Osteoblast (primary cell): ENCODE results near the gene GNAL. TPM values are rescaled to one million over a fixed set of nuclear protein-coding genes. Genes with fewer than 3 reads are reported as not detected.

Source experiments
- DNase-seq: peaks from one replicate; pipeline ENCODE4 v3.0.0; 2011; ENCODE audit warnings: low spot score, mixed read lengths; ENCODE audit not compliant: insufficient read length; ENCODE audit errors: missing footprints
- H2AFZ ChIP-seq: 2 replicates; pipeline ENCODE4 v1.6.0; 2011; ENCODE audit warnings: mild to moderate bottlenecking, low read length
- H3K27ac ChIP-seq: 2 replicates; pipeline ENCODE4 v1.5.1; 2011; ENCODE audit warnings: mild to moderate bottlenecking, low read depth, low read length, moderate library complexity
- H3K27me3 ChIP-seq: 2 replicates; pipeline ENCODE4 v1.6.0; 2012; ENCODE audit warnings: mild to moderate bottlenecking, control low read depth, inconsistent platforms, low read length, moderate library complexity; ENCODE audit not compliant: insufficient read depth
- H3K36me3 ChIP-seq: 2 replicates; pipeline ENCODE4 v1.5.1; 2011; ENCODE audit warnings: mild to moderate bottlenecking, low read length, control low read depth, moderate library complexity; ENCODE audit not compliant: insufficient read depth
- H3K4me1 ChIP-seq: 2 replicates; pipeline ENCODE4 v1.5.1; 2011; ENCODE audit warnings: mild to moderate bottlenecking, low read length, control low read depth, moderate library complexity; ENCODE audit not compliant: insufficient read depth
- H3K4me2 ChIP-seq: 2 replicates; pipeline ENCODE4 v1.6.0; 2011; ENCODE audit warnings: mild to moderate bottlenecking, low read length; ENCODE audit not compliant: insufficient read depth
- H3K4me3 ChIP-seq: fragments of 200-600 bp; sonication (generic); 3 replicates; pipeline ENCODE4 v1.5.1; 2012; ENCODE audit warnings: mild to moderate bottlenecking, low read length, inconsistent platforms; ENCODE audit not compliant: insufficient read depth
- H3K79me2 ChIP-seq: 2 replicates; pipeline ENCODE4 v1.6.0; 2012; ENCODE audit warnings: mild to moderate bottlenecking, low read length, control low read depth, inconsistent platforms; ENCODE audit not compliant: insufficient read depth
- H3K9me3 ChIP-seq: 2 replicates; pipeline ENCODE4 v1.5.1; 2011; ENCODE audit warnings: low read depth, low read length, control low read depth
- H4K20me1 ChIP-seq: 2 replicates; pipeline ENCODE4 v1.6.0; 2012; ENCODE audit warnings: mild to moderate bottlenecking, low read length, control low read depth; ENCODE audit not compliant: insufficient read depth
- CTCF ChIP-seq: IDR thresholded peaks from 2 replicates; pipeline ENCODE4 v1.5.1; 2011; ENCODE audit warnings: mild to moderate bottlenecking, low read depth, low read length, moderate library complexity; ENCODE audit errors: extremely low read depth
- total RNA-seq: library from RNA; depleted of rRNA; stranded (reverse); fragments of >200 nt; gene quantifications from 2 replicates; pipeline ENCODE4 v1.2.3, GENCODE V29; 2012

GNAL gene
- total RNA-seq, 1 donor: 0.72 TPM

GRCh38 chr18:11826836-11827235, 137.8 kb downstream of the GNAL start:
- Histone ChIP-seq H3K79me2 (no peaks in the 10 kb centered on the region), H3K27ac (no peak overlapping the region)
- no peak for DNase-seq

GRCh38 chr18:11828786-11829432, 139.8 kb downstream of the GNAL start:
- no peak overlapping the region for H2AFZ ChIP-seq
- H3K79me2 ChIP-seq: no peaks in the 10 kb centered on the region
- no peaks in the 10 kb centered on the region for H3K9me3 ChIP-seq
- H3K36me3 ChIP-seq: no peaks in the 10 kb centered on the region
- no peak overlapping the region for H3K27ac ChIP-seq
- no peaks in the 10 kb centered on the region for H3K27me3 ChIP-seq
- no peak for DNase-seq
- H3K4me1 ChIP-seq: no peaks in the 10 kb centered on the region
- no peaks in the 10 kb centered on the region for H4K20me1 ChIP-seq
- H3K4me3 ChIP-seq: no peak overlapping the region
- no peak for TF ChIP-seq CTCF
- no peak overlapping the region for H3K4me2 ChIP-seq

More at GRCh38 chr18:11826836-11827235, 137.8 kb downstream of the GNAL start:
- no peak for TF ChIP-seq CTCF
- Histone ChIP-seq H3K4me1 (no peaks in the 10 kb centered on the region), H4K20me1 (no peaks in the 10 kb centered on the region), H3K27me3 (no peaks in the 10 kb centered on the region), H2AFZ (no peak overlapping the region), H3K9me3 (no peaks in the 10 kb centered on the region), H3K4me2 (no peak overlapping the region), H3K36me3 (no peaks in the 10 kb centered on the region), H3K4me3 (no peak overlapping the region)

- Histone ChIP-seq H3K79me2 (no peaks in the 10 kb centered on the region), H3K4me1 (no peaks in the 10 kb centered on the region), H4K20me1 (no peaks in the 10 kb centered on the region), H3K27ac (no peak overlapping the region), H2AFZ (no peak overlapping the region), H3K36me3 (no peaks in the 10 kb centered on the region), H3K4me3 (no peak overlapping the region), H3K4me2 (no peak overlapping the region), H3K27me3 (no peaks in the 10 kb centered on the region), H3K9me3 (no peaks in the 10 kb centered on the region)
- no peak for TF ChIP-seq CTCF
- DNase-seq: no peak
These were observed 141.5 kb downstream of the GNAL start for GRCh38 chr18:11830585-11830984.

GRCh38 chr18:11831921-11832320, 142.9 kb downstream of the GNAL start:
- no peaks in the 10 kb centered on the region for H3K4me1 ChIP-seq
- no peak for TF ChIP-seq CTCF
- no peaks in the 10 kb centered on the region for H3K36me3 ChIP-seq
- H3K79me2 ChIP-seq: no peaks in the 10 kb centered on the region
- no peak for DNase-seq
- H3K27ac ChIP-seq: no peak overlapping the region
- H3K27me3 ChIP-seq: no peaks in the 10 kb centered on the region
- no peak overlapping the region for H2AFZ ChIP-seq
- no peaks in the 10 kb centered on the region for H3K9me3 ChIP-seq
- no peaks in the 10 kb centered on the region for H4K20me1 ChIP-seq
- H3K4me2 ChIP-seq: no peak overlapping the region
- no peak overlapping the region for H3K4me3 ChIP-seq
